Smooth muscle cell of the brain vasculature (primary cell): ENCODE data around the gene OR4S1.
A peak's percentile ranks its signal among the peaks of the same experiment; 100 is the strongest.
"Not testable (repeated sequence)": the region's sequence is repeated elsewhere in the genome, so short reads cannot be mapped to it uniquely, and the experiment has no call there.

Experiments
- DNase-seq: peaks from one replicate; pipeline ENCODE4 v3.0.0-alpha.2; 2012; ENCODE audit warnings: low read depth, low spot score

OR4S1 gene

GRCh38 chr11:48305923-48306322, at the start of gene OR4S1:
OR4S1 (plus strand) TSS chr11:48306223; CDS start chr11:48306223, 0 bp downstream.
- DNase-seq = no peak

GRCh38 chr11:48261600-48261999, 44.4 kb upstream of the OR4S1 start:
- DNase-seq = no peak

GRCh38 chr11:48263423-48263911, 42.6 kb upstream of the OR4S1 start, which contains the start of gene OR4X1:
OR4X1 (plus strand) TSS chr11:48263861; CDS start chr11:48263861, 0 bp downstream.
- no peak for DNase-seq

- DNase-seq = no peak
Observed at GRCh38 chr11:48270621-48271020, 35.4 kb upstream of the OR4S1 start.

- DNase-seq = no peak
Observed at GRCh38 chr11:48272606-48273005, 33.4 kb upstream of the OR4S1 start.

- peak; percentile 6 for DNase-seq
Observed at GRCh38 chr11:48307760-48308386, 1.9 kb downstream of the OR4S1 start.

GRCh38 chr11:48313590-48313989, 7.6 kb downstream of the OR4S1 start:
- DNase-seq = not testable (repeated sequence)

- not testable (repeated sequence) for DNase-seq
Observed at GRCh38 chr11:48319813-48320212, 13.8 kb downstream of the OR4S1 start.

GRCh38 chr11:48324620-48325019, 18.6 kb downstream of the OR4S1 start, which contains the start of gene OR4C3:
OR4C3 (plus strand) TSS chr11:48324920; CDS start chr11:48325022, 102 bp downstream.
- DNase-seq = not testable (repeated sequence)

GRCh38 chr11:48341466-48341865, 35.4 kb downstream of the OR4S1 start:
- DNase-seq = no peak

- DNase-seq = not testable (repeated sequence)
Observed at GRCh38 chr11:48342505-48342904, 36.5 kb downstream of the OR4S1 start.

- DNase-seq = not testable (repeated sequence)
Observed at GRCh38 chr11:48346286-48346685, 40.3 kb downstream of the OR4S1 start.

- no peak for DNase-seq
Observed at GRCh38 chr11:48354013-48354412, 48.0 kb downstream of the OR4S1 start.

GRCh38 chr11:48354677-48355076, 48.7 kb downstream of the OR4S1 start:
- no peak for DNase-seq
